Thyroid gland (tissue), 4 donors: ENCODE results near the gene FAM193A.

Experiments used
- POLR2A ChIP-seq, 2 donors: fragments of 450-650 bp; IDR thresholded peaks; one replicate each; pipeline ENCODE4 v1.6.1; 2017; ENCODE audit warnings: antibody characterized with exemption in 2 of 2, mild to moderate bottlenecking in 2 of 2, moderate library complexity in 1 of 2
- TF ChIP-seq, protein P1 (sequence below), 6 experiments: fragments of 200-600 bp in 3 of 6; fragments of 450-650 bp in 3 of 6; sonication (generic) in 3 of 6; IDR thresholded peaks; one replicate each; pipeline ENCODE4 v1.5.1; 2016 to 2019; ENCODE audit warnings: antibody characterized with exemption in 6 of 6, mild to moderate bottlenecking in 2 of 6, inconsistent platforms in 1 of 6, moderate library complexity in 1 of 6

DNA sequence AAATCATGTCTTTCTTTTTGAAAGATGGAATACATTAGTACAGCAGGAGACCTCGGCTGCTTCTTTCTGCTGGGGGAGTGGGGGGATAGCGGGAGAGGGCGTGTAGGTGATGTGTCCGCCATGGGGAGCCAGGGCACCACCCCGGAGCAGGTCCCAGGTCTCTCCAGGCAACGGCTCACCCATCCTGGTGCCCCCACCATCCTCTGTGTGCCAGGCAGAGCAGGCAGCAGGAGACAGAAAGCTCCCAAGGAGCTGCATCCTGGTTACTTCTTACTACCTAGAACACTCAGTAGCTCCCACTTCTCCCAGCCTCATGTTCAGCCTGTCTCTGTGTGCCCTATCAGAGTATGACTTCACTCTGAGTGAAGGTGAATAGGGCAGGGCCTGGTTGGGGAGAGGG lies 196.1 kb downstream of the FAM193A start:
- TF ChIP-seq, protein P1, sequence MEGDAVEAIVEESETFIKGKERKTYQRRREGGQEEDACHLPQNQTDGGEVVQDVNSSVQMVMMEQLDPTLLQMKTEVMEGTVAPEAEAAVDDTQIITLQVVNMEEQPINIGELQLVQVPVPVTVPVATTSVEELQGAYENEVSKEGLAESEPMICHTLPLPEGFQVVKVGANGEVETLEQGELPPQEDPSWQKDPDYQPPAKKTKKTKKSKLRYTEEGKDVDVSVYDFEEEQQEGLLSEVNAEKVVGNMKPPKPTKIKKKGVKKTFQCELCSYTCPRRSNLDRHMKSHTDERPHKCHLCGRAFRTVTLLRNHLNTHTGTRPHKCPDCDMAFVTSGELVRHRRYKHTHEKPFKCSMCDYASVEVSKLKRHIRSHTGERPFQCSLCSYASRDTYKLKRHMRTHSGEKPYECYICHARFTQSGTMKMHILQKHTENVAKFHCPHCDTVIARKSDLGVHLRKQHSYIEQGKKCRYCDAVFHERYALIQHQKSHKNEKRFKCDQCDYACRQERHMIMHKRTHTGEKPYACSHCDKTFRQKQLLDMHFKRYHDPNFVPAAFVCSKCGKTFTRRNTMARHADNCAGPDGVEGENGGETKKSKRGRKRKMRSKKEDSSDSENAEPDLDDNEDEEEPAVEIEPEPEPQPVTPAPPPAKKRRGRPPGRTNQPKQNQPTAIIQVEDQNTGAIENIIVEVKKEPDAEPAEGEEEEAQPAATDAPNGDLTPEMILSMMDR (IDR thresholded peaks at IDR 0.05), result no peak
- TF ChIP-seq POLR2A (IDR thresholded peaks at IDR 0.05), result no peak
